HG02884 (cell line): ENCODE data around the gene FBLIM1.

Source experiments
- ATAC-seq: cut with Tn5 transposase; IDR thresholded peaks from one replicate; pipeline ENCODE4 v1.9.1; 2021; ENCODE audit warnings: mild to moderate bottlenecking, moderate library complexity; ENCODE audit not compliant: unreplicated experiment

Gene FBLIM1

DNA sequence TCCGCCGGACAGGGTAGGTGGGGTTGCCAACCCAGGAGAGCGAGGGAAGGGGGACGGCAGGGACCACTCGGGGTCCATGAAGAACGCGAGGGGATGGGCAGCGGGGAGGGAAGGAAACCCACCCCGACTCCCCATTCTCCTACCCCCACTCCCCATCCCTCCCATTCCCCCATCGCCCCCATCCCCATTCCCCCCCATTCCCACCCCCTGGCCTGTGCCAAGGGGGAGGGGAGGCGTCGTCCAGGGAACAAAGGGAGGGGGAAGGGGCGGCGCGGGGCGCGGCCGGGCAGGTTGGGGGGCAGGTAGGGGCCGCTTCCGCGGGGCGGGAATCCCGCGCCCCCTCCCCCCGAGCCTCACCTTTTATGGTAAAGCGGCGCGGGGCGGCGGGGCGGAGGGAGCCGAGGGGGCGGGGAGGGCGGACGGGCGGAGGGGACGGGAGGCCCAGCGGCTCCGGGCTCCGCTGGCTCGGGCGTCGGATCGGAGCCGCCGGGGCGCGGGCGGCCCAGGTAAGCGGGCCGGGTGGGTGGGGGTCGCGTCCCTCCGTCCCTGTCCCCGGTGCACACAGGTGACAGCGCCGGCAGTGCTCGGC is at the start of gene FBLIM1:
FBLIM1 (plus strand) TSS at position 453 of the 589 bp plus-strand sequence. CDS start 6,189 bp downstream, outside the sequence.
- no peak for ATAC-seq

GRCh38 chr1:15709226-15709625 is 49.4 kb upstream of the FBLIM1 start:
- ATAC-seq, result no peak

DNA sequence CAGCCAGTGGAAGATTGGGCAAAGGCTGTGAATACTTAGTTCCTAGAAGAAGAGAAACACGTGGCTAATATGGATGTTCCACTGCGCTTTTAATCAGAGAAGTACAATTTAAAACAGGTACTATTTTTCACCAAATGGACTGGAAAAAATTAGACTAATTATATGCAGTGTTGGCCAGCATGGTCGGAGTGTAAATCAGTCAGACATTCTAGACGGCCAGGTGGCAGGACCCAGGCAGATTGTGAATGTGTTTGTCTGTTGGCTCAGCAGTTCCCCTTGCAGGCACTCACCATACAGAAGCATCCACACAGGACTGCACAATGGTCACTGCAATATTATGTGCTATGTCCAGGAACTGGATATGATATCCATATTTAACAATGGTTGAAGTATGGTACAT is 46.4 kb upstream of the FBLIM1 start:
- ATAC-seq, result no peak

DNA sequence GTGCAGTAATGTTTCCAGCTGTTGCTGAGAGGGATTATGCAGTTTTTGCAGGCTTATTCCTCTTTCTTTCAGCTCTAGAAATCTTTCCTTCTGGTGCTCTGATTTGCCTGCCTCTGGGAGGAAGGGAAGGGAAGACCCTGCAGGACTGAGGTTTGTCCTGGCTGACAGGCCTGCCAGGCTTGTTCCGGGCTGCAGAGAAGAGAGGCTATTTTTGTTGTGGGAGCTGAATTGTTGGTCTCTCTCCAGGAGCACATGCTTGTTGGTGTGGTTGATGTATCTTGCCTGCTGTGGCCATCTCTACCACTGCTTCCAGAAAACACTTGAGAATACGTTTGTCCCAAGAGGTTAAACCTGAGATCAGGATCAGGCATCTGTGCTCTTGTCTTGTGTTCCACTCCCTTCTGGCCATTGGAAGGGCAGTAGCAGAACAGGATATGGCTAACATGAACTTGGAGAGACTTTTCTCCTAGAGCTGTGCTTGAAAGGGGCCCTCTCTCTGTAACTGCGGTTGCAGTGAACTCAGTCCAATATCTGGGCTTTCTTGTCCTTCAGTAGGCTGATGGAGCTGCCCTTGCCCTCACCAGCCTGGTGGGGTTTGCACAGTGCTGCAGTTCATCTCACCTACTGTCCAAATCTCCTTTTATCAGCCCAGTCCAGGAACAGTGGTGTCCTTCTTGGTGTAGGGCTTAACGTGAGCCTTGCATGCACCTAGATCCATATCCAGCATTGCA is 44.0 kb upstream of the FBLIM1 start:
- no peak for ATAC-seq

DNA sequence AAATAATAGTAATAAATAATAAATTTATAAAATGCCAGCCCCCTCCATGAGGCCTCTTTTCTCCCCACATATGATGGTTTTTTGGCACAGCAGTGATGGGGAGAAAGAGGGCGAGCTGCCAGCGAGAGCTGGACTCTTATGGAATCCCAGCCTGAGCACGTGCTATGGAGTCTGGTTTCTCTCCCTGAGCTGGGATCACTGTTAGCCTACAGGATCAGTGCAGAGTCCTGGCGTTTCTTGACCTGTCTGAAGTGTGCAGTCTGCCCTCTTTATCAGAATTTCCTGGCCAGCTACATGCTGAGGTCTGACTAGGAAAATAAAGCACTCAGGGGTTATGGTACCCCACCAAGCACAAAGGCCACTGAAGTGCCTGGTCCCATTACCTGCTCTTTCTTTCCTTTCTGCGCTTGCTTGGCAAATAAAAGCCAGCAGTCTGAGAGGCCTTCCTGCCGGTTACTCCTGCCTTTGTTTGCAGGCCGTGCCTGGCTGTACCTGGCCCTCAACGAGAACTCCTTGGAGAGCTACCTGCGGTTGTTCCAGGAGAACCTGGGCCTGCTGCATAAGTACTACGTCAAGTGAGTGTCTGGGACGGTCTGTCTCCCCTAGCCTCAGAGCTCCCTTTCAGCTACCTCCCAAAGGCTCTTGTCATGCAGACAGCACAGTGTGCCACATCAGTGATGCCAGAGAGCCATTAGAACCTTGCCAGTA is 41.0 kb upstream of the FBLIM1 start:
- ATAC-seq, result no peak

- no peak for ATAC-seq
Observed at GRCh38 chr1:15718199-15718601, 40.4 kb upstream of the FBLIM1 start.

DNA sequence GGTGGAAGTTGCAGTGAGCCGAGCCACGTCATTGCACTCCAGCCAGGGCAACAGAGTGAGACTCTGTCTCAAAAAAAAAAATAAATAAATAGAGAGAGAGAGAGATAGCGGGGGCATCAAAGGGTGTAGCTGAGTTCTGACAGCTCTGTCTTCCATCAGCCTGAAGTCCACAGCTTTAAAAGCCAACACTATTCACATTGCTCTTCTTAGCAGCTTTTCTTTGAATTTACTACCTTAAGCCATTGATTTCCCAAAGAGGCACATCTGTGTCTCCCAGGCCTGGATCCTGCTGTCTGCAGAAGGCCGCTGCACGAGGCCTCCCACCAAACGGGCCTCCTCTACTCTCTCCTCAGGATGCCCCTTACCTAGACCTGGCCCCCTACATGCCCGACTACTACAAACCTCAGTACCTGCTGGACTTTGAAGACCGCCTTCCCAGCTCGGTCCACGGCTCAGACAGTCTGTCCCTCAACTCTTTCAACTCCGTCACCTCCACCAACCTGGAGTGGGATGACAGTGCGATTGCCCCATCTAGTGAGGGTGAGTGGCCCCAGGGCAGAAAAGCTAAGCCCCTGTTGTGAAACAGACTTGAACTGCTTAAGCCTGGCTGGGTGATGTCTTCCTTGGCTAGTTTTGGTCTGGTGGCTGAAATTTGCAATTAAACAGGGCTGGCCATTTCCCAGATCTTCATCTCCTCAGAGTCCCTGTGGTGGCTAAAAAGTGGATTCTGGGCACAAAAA is 39.0 kb upstream of the FBLIM1 start:
- ATAC-seq, result no peak

- ATAC-seq, result no peak
Observed at GRCh38 chr1:15720861-15721260, 37.7 kb upstream of the FBLIM1 start.

DNA sequence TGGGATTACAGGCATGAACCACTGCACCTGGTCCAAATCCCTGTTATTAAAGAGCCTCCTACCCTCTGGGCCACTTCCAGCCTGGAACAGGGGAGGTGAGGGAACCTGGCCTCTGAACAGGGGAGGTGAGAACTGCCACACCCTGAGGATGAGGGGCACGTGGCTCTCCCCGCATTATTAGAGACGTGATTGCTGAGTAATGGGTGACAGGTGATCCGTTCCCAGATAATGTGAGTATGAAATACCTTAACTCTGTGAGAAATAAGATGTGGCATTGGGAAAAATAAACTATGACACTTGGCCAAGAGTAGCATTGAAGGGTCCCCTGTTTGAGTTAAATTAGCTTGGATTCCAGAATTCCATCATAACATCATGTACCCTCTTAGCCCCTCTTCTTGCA is 36.2 kb upstream of the FBLIM1 start:
- ATAC-seq, result no peak

GRCh38 chr1:15722836-15723532 is 35.6 kb upstream of the FBLIM1 start:
- no peak for ATAC-seq

DNA sequence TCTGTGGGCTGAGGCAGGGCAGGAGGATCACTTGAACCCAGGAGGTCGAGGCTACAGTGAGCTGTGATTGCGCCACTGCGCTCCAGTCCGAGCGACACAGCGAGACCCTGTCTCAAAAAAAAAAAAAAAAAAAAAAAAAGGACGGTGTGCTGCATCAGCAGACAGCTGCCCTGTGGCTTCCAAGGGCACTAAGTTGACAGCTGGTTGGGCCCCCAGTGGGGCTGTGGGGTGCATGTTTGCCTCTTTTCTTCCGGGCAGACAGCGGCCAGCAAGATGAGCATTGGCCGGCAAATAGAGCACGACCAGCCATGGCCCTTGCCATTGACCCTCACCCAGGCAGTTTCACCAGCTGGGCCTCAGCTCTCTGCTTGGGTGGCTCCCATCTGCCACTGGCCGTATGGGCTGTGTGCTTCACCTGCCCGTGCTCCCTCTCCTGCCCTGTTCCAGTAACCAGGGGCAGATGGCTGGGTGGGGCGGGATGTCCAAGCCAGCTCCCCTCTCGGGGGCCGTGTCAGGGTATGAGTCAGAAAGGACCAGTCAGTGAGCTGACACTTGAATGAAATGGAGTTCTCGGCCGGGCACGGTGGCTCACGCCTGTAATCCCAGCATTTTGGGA is 34.9 kb upstream of the FBLIM1 start:
- no peak for ATAC-seq

- no peak for ATAC-seq
Observed at GRCh38 chr1:15724949-15725880, 33.4 kb upstream of the FBLIM1 start.

- ATAC-seq, result no peak
Observed at GRCh38 chr1:15726508-15726907, 32.1 kb upstream of the FBLIM1 start.

DNA sequence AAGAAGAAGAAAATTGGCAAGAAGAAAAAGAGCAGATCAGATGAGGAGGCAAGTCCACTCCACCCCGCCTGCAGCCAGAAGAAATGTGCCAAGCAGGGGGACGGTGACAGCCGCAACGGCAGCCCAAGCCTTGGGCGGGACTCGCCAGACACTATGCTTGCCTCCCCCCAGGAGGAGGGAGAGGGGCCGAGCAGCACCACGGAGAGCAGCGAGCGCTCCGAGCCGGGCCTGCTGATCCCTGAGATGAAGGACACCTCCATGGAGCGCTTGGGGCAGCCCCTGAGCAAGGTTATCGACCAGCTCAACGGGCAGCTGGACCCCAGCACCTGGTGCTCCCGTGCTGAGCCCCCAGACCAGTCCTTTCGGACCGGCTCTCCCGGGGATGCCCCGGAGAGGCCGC is 31.6 kb upstream of the FBLIM1 start:
- no peak for ATAC-seq

- no peak for ATAC-seq
Observed at GRCh38 chr1:15727424-15727823, 31.2 kb upstream of the FBLIM1 start.

- ATAC-seq, result no peak
Observed at GRCh38 chr1:15727866-15728534, 30.6 kb upstream of the FBLIM1 start.

DNA sequence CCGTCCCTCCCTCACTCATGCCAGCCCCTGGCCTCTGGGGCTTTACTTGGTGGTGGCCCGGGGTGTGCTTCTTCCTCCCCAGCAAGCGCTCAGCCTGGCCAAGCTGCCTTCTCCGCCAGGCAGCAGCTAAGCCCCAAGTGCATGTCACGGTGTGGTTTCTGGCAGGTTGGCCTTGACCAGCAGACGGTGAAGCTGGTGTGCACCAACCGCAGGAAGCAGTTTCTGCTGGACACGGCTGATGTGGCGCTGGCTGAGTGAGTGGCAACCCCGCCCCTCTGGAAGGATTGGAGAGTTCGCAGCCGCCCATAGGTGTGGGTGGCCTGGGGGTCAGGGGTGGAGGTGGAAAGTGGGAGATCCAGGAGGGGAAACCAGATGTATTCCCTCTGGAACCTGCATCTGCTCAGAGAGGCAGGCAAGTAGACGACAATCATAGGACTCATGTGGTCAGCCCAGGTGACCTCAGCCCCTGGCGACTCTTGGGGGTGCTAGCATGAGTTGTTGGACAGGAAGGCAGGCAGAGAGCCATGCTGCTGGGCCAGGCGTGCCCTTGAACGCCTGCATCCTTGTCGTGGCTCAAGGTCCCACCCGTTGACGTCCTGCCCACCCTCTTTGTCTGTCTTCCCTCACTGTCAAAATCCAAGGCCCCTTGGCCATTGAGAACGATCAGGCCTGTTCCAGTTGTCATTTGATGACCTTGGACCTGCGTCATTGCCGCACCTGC is 29.5 kb upstream of the FBLIM1 start:
- ATAC-seq, result no peak

DNA sequence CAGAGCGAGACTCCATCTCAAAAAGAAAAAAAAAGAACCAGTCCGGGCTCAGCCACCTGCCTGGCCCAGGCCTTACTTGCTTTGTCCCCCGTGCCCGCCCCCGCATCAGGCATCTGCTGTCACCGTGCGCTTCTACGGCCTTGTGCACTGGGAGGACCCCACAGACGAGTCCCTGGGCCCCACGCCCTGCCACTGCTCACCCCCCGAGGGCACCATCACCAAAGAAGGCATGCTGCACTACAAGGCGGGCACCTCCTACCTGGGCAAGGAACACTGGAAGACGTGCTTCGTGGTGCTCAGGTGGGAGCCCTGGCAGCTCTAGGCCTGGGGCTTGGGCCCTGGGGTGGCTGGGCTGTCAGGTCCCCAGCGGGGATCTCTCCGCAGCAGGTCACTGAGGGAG is 28.2 kb upstream of the FBLIM1 start:
- no peak for ATAC-seq
